Adrenal gland (tissue), 5 donors: ENCODE data around the gene TSC22D4.

Experiments
- CTCF ChIP-seq, 6 experiments: fragments of 450-650 bp in 4 of 6; fragments of 200-600 bp in 2 of 6; sonication (generic) in 1 of 6; IDR thresholded peaks; 1 replicate in 5 of 6; 2 replicates in 1 of 6; pipeline versions ENCODE4 v1.5.1 to v1.8.0; 2016 to 2021; ENCODE audit warnings: antibody characterized with exemption in 6 of 6, mild to moderate bottlenecking in 2 of 6, moderate library complexity in 1 of 6
- POLR2A ChIP-seq, 2 donors: fragments of 450-650 bp; IDR thresholded peaks; one replicate each; pipeline ENCODE4 v1.6.1; 2017; ENCODE audit warnings: antibody characterized with exemption in 2 of 2, mild to moderate bottlenecking in 2 of 2, moderate library complexity in 1 of 2
- donor health status: DM: no; HTN: no; CAD: no.

DNA sequence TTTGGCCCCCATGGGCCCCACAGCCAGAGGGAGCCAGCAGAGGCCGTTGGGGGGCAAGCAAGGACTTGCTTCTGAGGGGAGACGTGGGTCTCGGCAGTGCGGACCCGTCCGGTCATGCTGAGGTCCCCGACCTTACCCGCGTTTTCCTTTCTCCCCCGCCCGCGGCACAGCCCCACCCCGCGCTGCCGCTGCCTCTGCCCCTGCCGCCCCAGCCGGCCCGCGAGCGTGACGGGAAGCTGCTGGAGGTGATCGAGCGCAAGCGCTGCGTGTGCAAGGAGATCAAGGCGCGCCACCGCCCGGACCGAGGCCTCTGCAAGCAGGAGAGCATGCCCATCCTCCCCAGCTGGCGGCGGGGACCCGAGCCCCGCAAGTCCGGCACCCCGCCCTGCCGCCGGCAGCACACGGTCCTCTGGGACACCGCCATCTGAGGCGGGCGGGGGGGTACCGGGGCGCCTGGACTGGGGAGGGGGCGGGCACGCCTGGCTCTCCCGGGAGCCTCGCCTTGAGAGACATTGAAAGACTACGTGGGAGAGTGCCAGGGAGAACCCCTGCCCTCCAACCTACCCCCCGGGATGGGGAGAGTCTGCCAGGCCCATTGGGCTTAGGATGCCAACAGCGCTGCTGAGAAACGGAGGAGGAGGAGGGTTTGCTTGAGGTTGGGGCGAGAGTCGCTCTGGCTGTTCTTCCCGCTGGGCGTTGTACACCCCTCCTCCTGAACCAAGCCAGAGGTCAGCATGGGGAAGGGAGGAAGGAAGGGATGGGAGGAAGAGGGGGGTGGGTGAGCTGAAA is 14.7 kb upstream of the TSC22D4 start:
- no peak for TF ChIP-seq POLR2A (IDR thresholded peaks at IDR 0.05)
- no peak for TF ChIP-seq CTCF (IDR thresholded peaks at IDR 0.05)
